GM12873 (cell line): ENCODE measurements around the gene EIF2B5.
A peak's percentile ranks its signal among the peaks of the same experiment; 100 is the strongest.

ENCODE experiments used
- TF ChIP-seq, protein P1 (sequence below): IDR thresholded peaks from 2 replicates; pipeline ENCODE4 v1.5.1; 2012; ENCODE audit warnings: low read depth, mild to moderate bottlenecking, moderate library complexity, low read length, control low read depth; ENCODE audit not compliant: insufficient read depth; ENCODE audit errors: missing control alignments

EIF2B5 gene

DNA sequence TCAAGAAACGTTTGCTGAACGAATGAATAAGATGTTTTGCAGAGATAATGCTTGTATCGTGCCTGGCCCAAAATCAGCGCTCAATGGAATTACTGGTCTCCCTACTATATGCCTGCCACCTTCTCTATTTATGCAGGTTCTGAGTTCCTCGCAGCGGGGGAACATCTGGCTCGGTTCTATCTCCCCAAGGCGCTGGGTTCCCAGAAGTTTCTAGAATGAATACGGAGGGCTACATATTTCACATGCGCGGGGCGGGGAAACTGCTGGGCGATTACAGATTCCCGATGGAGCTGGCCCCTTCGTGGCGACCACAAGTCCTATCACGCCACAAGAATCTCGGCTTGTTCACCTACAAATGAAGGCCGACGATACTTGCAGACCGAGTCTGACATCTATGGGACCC, 411 bp upstream of the EIF2B5 start:
- TF ChIP-seq, protein P1, sequence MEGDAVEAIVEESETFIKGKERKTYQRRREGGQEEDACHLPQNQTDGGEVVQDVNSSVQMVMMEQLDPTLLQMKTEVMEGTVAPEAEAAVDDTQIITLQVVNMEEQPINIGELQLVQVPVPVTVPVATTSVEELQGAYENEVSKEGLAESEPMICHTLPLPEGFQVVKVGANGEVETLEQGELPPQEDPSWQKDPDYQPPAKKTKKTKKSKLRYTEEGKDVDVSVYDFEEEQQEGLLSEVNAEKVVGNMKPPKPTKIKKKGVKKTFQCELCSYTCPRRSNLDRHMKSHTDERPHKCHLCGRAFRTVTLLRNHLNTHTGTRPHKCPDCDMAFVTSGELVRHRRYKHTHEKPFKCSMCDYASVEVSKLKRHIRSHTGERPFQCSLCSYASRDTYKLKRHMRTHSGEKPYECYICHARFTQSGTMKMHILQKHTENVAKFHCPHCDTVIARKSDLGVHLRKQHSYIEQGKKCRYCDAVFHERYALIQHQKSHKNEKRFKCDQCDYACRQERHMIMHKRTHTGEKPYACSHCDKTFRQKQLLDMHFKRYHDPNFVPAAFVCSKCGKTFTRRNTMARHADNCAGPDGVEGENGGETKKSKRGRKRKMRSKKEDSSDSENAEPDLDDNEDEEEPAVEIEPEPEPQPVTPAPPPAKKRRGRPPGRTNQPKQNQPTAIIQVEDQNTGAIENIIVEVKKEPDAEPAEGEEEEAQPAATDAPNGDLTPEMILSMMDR, result no peak

DNA sequence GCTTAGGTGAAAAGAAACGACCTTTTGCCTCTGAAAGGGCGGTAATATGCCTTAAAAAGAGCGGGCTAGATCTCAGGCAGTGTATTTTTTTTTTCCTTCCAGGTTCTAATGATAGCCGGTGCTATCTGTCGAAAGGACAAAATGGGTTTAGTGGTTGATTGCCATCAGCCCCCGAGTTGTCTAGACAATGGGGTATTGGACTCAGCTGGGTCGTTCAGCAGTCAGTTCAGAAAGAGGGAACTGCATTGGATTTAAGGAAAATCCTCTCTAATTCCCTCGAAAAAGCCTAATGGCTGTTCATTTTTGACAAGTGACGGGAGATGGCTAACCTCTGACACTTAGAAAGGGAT, 728 bp downstream of the EIF2B5 start:
- TF ChIP-seq, protein P1, result no peak

DNA sequence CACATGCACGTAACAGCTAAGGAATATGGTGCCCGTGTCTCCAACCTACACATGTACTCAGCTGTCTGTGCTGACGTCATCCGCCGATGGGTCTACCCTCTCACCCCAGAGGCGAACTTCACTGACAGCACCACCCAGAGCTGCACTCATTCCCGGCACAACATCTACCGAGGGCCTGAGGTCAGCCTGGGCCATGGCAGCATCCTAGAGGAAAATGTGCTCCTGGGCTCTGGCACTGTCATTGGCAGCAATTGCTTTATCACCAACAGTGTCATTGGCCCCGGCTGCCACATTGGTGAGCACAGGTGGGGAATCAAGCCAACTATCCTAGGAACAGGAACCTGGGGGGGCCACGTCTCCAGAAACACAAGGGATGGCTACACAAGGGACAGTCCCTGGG, 5.3 kb downstream of the EIF2B5 start:
- TF ChIP-seq, protein P1, result no peak

DNA sequence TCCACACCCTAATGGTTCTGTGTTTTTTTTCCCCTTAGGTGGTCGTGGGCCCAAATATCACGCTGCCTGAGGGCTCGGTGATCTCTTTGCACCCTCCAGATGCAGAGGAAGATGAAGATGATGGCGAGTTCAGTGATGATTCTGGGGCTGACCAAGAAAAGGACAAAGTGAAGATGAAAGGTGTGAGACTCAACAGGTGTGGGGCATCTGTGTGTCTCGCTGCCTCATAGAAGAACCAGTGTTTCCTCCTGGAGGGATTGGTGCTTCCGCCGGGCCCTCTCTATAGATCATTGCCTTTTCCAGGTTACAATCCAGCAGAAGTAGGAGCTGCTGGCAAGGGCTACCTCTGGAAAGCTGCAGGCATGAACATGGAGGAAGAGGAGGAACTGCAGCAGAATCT, 7.0 kb downstream of the EIF2B5 start:
- TF ChIP-seq, protein P1, result no peak

DNA sequence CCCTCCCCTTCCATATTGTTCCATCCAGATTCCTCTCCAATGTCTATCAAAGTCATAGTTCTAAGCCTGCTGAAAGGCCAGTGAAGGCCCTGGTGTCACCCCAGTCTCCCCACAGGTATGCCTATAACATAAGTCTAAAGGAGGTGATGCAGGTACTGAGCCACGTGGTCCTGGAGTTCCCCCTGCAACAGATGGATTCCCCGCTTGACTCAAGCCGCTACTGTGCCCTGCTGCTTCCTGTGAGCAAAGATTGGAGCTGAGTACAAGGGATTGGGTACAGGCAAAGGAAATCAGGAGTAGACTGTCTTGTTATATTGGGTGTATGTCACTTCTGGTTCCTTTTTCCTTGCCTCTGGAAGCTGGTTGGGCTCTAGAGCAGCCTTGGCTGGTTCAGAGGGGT, 8.2 kb downstream of the EIF2B5 start:
- TF ChIP-seq, protein P1, result no peak

DNA sequence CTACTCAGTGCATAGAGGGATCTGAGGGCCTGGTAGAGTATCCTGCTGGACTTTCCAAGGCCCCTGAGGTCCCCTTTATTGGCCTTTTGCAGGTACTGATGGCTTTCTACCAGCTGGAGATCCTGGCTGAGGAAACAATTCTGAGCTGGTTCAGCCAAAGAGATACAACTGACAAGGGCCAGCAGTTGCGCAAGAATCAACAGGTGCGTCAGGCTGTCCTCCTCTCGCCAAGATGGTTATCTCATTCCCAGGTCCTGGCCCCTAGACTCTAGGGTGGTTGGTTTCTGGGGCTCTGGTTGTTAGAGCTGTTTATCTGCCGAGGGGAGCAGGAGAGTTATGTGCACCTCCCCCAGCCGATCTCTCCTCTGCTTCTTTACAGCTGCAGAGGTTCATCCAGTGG, 9.3 kb downstream of the EIF2B5 start:
- TF ChIP-seq, protein P1, result no peak

DNA sequence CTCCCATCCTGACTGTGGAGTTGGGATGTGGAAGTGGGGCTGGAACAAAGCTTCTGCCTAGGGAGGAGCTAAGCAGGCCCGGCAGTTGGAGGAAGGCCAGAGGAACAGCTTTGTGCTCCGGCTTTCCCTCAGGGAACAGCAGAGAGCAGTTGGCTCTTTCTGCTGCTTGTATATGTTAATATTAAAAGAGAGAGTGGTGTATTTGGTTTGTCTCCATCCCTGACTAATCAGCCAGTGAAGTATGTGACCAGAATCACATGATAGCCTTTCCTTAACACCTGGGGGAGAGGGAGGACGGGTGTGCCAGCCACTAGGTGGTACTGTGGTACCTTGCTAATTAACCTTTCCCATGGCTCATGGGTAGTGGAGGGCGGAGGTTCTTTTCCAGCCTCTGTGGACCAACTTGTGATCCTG, 10.0 kb downstream of the EIF2B5 start:
- TF ChIP-seq, protein P1, result peak; percentile 49
